GM23248 (cell line): ENCODE measurements around the gene DDA1.

Experiments used
- EZH2 ChIP-seq: fragments of 200-600 bp; sonication (generic); IDR thresholded peaks from 2 replicates; pipeline ENCODE4 v1.6.1; 2018; ENCODE audit warnings: antibody characterized with exemption, mild to moderate bottlenecking; ENCODE audit not compliant: insufficient read depth, poor library complexity, severe bottlenecking
- EZH2phosphoT487 ChIP-seq: fragments of 200-600 bp; sonication (generic); IDR thresholded peaks from 2 replicates; pipeline ENCODE4 v1.6.1; 2018; ENCODE audit warnings: antibody characterized with exemption, moderate library complexity, mild to moderate bottlenecking, low read depth; ENCODE audit not compliant: insufficient read depth

GRCh38 chr19:17268754-17269153 lies 40.6 kb upstream of the DDA1 start:
- TF ChIP-seq EZH2phosphoT487, result no peak
- no peak for TF ChIP-seq EZH2
